Measurements from ENCODE around the gene ZNF385D. TPM values are rescaled to one million over a fixed set of nuclear protein-coding genes. Genes with fewer than 3 reads are reported as not detected.

ZNF385D gene
- total RNA-seq, 1 experiment from 2014 or later = 9.6 TPM

- H3K9me3 Mint-ChIP-seq = no peaks in the 10 kb centered on the region
- POLR2A ChIA-PET = no interaction called here
- no peak overlapping the region for H3K4me3 Mint-ChIP-seq
- DNase-seq (ENCODE audit: low spot score) (no peak), ATAC-seq (no peak)
- H3K27me3 Mint-ChIP-seq (ENCODE audit: low read depth) = no peaks in the 10 kb centered on the region
- no peaks in the 10 kb centered on the region for H3K36me3 Mint-ChIP-seq
- TF ChIP-seq ERG (CRISPR knock-in tag; IDR thresholded peaks at IDR 0.05) (no peak), FOXP4 (CRISPR knock-in tag; IDR thresholded peaks at IDR 0.05) (no peak), RELA (CRISPR knock-in tag; IDR thresholded peaks at IDR 0.05; ENCODE audit: borderline replicate concordance) (no peak), ZNF416 (CRISPR knock-in tag; IDR thresholded peaks at IDR 0.05) (no peak), PREB (CRISPR knock-in tag; IDR thresholded peaks at IDR 0.05; ENCODE audit: borderline replicate concordance) (no peak), ATF1 (CRISPR knock-in tag; IDR thresholded peaks at IDR 0.05) (no peak), MXD4 (CRISPR knock-in tag; IDR thresholded peaks at IDR 0.05; ENCODE audit: borderline replicate concordance) (no peak), MLX (CRISPR knock-in tag; IDR thresholded peaks at IDR 0.05) (no peak), EMX1 (CRISPR knock-in tag; IDR thresholded peaks at IDR 0.05) (no peak), ZNF219 (CRISPR knock-in tag; IDR thresholded peaks at IDR 0.05; ENCODE audit: borderline replicate concordance) (no peak), ZNF121 (CRISPR knock-in tag; IDR thresholded peaks at IDR 0.05) (no peak), ZBTB43 (CRISPR knock-in tag; IDR thresholded peaks at IDR 0.05) (no peak), FOXJ3 (CRISPR knock-in tag; IDR thresholded peaks at IDR 0.05; ENCODE audit: borderline replicate concordance) (no peak), ZNF263 (CRISPR knock-in tag; IDR thresholded peaks at IDR 0.05; ENCODE audit: low read depth) (no peak), HMGXB4 (CRISPR knock-in tag; IDR thresholded peaks at IDR 0.05) (no peak), ZBTB21 (CRISPR knock-in tag; IDR thresholded peaks at IDR 0.05; ENCODE audit: borderline replicate concordance) (no peak), GTF2I (CRISPR knock-in tag; conservative IDR thresholded peaks at IDR 0.05) (no peak)
- CTCF ChIA-PET = no interaction called here
- no peak overlapping the region for H3K27ac Mint-ChIP-seq
- peaks cover 10% of the 10 kb centered on the region for H3K4me1 Mint-ChIP-seq
Measured at GRCh38 chr3:21533002-21533401, 218.0 kb downstream of the ZNF385D start.

- DNase-seq (ENCODE audit: low spot score) (no peak), ATAC-seq (no peak)
- ChIA-PET POLR2A (no interaction called here), CTCF (no interaction called here)
- Mint-ChIP-seq H3K27me3 (ENCODE audit: low read depth) (no peaks in the 10 kb centered on the region), H3K4me3 (no peak overlapping the region), H3K36me3 (no peaks in the 10 kb centered on the region), H3K4me1 (peaks cover 10% of the 10 kb centered on the region), H3K9me3 (no peaks in the 10 kb centered on the region), H3K27ac (no peak overlapping the region)
- TF ChIP-seq ZSCAN18 (CRISPR knock-in tag; IDR thresholded peaks at IDR 0.05) = no peak
- no peak for TF ChIP-seq MXD4 (CRISPR knock-in tag; IDR thresholded peaks at IDR 0.05; ENCODE audit: borderline replicate concordance)
- no peak for TF ChIP-seq OVOL2 (CRISPR knock-in tag; IDR thresholded peaks at IDR 0.05; ENCODE audit: borderline replicate concordance)
- TF ChIP-seq ZNF532 (CRISPR knock-in tag; IDR thresholded peaks at IDR 0.05; ENCODE audit: borderline replicate concordance) = no peak
Measured at GRCh38 chr3:21531909-21532308, 219.1 kb downstream of the ZNF385D start.
